Transverse colon (tissue), 4 donors: ENCODE measurements around the gene ANKRD44. TPM values are rescaled to one million over a fixed set of nuclear protein-coding genes. Genes with fewer than 3 reads are reported as not detected.
A peak's percentile ranks its signal among the peaks of the same experiment; 100 is the strongest.

Source experiments
- DNase-seq: peaks from one replicate; pipeline ENCODE4 v3.0.0-alpha.2; 2019
- H3K27ac ChIP-seq, 4 donors: fragments of 200-600 bp; sonication (generic); 2 replicates each; pipeline ENCODE4 v1.5.1; 2016 to 2018; ENCODE audit warnings: inconsistent platforms in 4 of 4
- H3K27me3 ChIP-seq: fragments of 200-600 bp; sonication (generic); 2 replicates; pipeline ENCODE4 v1.5.1; 2017; ENCODE audit warnings: inconsistent platforms
- H3K36me3 ChIP-seq, 4 donors: fragments of 200-600 bp; sonication (generic); 2 replicates each; pipeline ENCODE4 v1.5.1; 2017 to 2019; ENCODE audit warnings: inconsistent platforms in 4 of 4
- H3K4me1 ChIP-seq, 4 donors: fragments of 200-600 bp; sonication (generic); 2 replicates each; pipeline ENCODE4 v1.5.1; 2017 to 2020; ENCODE audit warnings: inconsistent platforms in 4 of 4
- H3K4me3 ChIP-seq, 4 donors: fragments of 200-600 bp; sonication (generic); 1 replicate in 1 of 4; 2 replicates in 3 of 4; pipeline versions ENCODE4 v1.5.1 to v1.6.1; 2017 to 2019; ENCODE audit warnings: inconsistent platforms in 4 of 4
- H3K9me3 ChIP-seq, 2 donors: fragments of 200-600 bp; sonication (generic); 2 replicates each; pipeline ENCODE4 v1.5.1; 2017 to 2019; ENCODE audit warnings: inconsistent platforms in 2 of 2
- CTCF ChIP-seq, 5 experiments: fragments of 200-600 bp in 3 of 5; fragments of 450-650 bp in 2 of 5; sonication (generic) in 3 of 5; IDR thresholded peaks; 1 replicate in 2 of 5; 2 replicates in 3 of 5; pipeline ENCODE4 v1.5.1; 2016 to 2017; ENCODE audit warnings: antibody characterized with exemption in 5 of 5, inconsistent platforms in 3 of 5, mild to moderate bottlenecking in 2 of 5, moderate library complexity in 1 of 5
- EP300 ChIP-seq: sonication (generic); formaldehyde crosslinking; IDR thresholded peaks from one replicate; pipeline ENCODE4 v1.6.1; 2017; ENCODE audit warnings: antibody characterized with exemption, low read depth
- POLR2A ChIP-seq: fragments of 450-650 bp; IDR thresholded peaks from one replicate; pipeline ENCODE4 v1.6.1; 2016; ENCODE audit warnings: antibody characterized with exemption, mild to moderate bottlenecking, moderate library complexity
- POLR2AphosphoS5 ChIP-seq, 3 donors: sonication (generic); formaldehyde crosslinking; IDR thresholded peaks; one replicate each; pipeline ENCODE4 v1.6.1; 2016; ENCODE audit warnings: antibody characterized with exemption in 3 of 3
- WGBS, 2 donors: methylation state at CpG; one replicate each; pipeline ENCODE4 v1.1.5; 2018; ENCODE audit warnings: low coverage in 1 of 2; 5-methylcytosine and 5-hydroxymethylcytosine counted together
- in situ Hi-C, 4 donors: fragments of 200-750 bp; cut with MboI; loops; one replicate each; pipeline versions ENCODE4 v1.15.0 to v1.15.1; 2017; ENCODE audit warnings: low sequenced_read_pairs in 3 of 4, low pct_ligation_motif_present in 1 of 4, low pct_unique_long_range_greater_than_20kb in 1 of 4
- intact Hi-C: fragments of 100-400 bp; cut with DNase I; formaldehyde crosslinking; loops from one replicate; pipeline ENCODE4 v1.15.1; 2023; ENCODE audit warnings: low total_unique reads
- total RNA-seq, 4 donors: library from RNA; depleted of rRNA; stranded (reverse); fragments of >200 nt; gene quantifications; one replicate each; pipeline ENCODE4 v1.1.0, GENCODE V29; 2016

ANKRD44 gene
- total RNA-seq, 4 donors from 2014 or later: 13.9 to 46.8 (median 27.5) TPM

DNA sequence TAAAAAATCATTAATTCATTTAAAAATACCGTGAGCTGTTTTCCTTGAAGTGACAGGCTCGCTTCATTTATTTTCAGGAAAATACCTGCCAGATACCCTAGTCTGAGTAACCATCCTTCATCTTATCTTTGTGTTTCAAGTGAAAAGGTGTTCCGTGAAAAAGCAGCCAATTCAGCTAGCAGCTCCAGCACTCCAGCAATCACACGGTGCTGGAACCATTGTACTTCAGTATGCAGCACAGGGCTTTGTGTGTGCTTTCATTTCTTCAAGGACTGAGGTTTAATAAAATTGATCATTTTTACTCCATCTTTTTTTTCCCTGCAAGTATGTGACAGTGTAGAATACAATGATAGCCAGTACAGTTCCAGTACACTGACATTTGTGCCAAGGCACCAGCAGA is 344.9 kb downstream of the ANKRD44 start:
- in situ Hi-C loops: no loop called here
- 50 to 60% methylated on average over 4 of the region's 4 CpGs for WGBS, 2 donors
- intact Hi-C loops: no loop called here

DNA sequence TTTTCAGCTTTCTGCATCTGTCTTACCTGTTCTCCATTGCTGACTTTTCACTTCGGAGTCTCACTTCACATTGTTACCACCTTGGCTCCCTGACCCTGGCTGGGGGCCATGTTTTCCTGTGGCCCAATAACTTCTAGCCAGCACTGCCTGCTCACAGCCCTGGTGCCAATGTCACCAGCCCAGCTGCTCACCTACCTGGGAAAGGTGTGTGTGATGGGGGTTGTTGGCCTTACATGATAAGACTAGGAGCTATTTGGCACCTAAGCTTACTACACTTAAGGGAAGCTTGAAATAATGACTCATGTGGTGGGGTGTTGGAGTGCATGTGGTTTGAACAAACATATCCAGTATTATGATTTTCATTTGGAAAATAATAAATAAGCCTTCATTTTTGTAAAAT is 346.6 kb downstream of the ANKRD44 start:
- WGBS, 2 donors: 81 to 88% methylated on average over 1 of the region's 1 CpG
- Histone ChIP-seq H3K4me3 (no peak overlapping the region), H3K27ac (no peak overlapping the region), H3K9me3 (no peaks in the 10 kb centered on the region), H3K27me3 (no peaks in the 10 kb centered on the region), H3K36me3 (no peaks in the 10 kb centered on the region), H3K4me1 (peaks cover 0 to 19% (median 5%) of the 10 kb centered on the region in 4 donors)
- intact Hi-C loops: no loop called here
- DNase-seq: no peak
- no peak for TF ChIP-seq POLR2AphosphoS5 (IDR thresholded peaks at IDR 0.05)
- in situ Hi-C loops: no loop called here

More for the DNA sequence above, 344.9 kb downstream of the ANKRD44 start:
- no peak for DNase-seq
- Histone ChIP-seq H3K27me3 (no peaks in the 10 kb centered on the region), H3K9me3 (no peaks in the 10 kb centered on the region), H3K4me3 (no peak overlapping the region), H3K27ac (peak overlapping the region in 3 of 4 donors; percentile 1 to 72 (median 33)), H3K36me3 (no peaks in the 10 kb centered on the region), H3K4me1 (peaks cover 0 to 19% (median 5%) of the 10 kb centered on the region in 4 donors)
- TF ChIP-seq EP300 (no peak), CTCF (IDR thresholded peaks at IDR 0.05) (no peak), POLR2A (no peak), POLR2AphosphoS5 (IDR thresholded peaks at IDR 0.05) (no peak)

- DNase-seq: no peak
- Histone ChIP-seq H3K27me3 (no peaks in the 10 kb centered on the region), H3K9me3 (no peaks in the 10 kb centered on the region), H3K27ac (no peak overlapping the region), H3K36me3 (no peaks in the 10 kb centered on the region), H3K4me1 (peaks cover 0 to 19% (median 5%) of the 10 kb centered on the region in 4 donors), H3K4me3 (no peak overlapping the region)
- intact Hi-C loops (no loop called here), in situ Hi-C loops (no loop called here)
- no peak for TF ChIP-seq CTCF (IDR thresholded peaks at IDR 0.05)
- 67 to 75% methylated on average over 2 of the region's 2 CpGs for WGBS, 2 donors
Observed at GRCh38 chr2:196963043-196963442, 347.5 kb downstream of the ANKRD44 start.

- H3K27me3 ChIP-seq: no peaks in the 10 kb centered on the region
- intact Hi-C loops (no loop called here), in situ Hi-C loops (no loop called here)
- no peak overlapping the region for H3K27ac ChIP-seq
- H3K4me1 ChIP-seq: peaks cover 0 to 19% (median 4%) of the 10 kb centered on the region in 4 donors
- TF ChIP-seq CTCF (IDR thresholded peaks at IDR 0.05) (no peak), POLR2AphosphoS5 (IDR thresholded peaks at IDR 0.05) (no peak), EP300 (no peak), POLR2A (no peak)
- DNase-seq: no peak
- H3K36me3 ChIP-seq: no peaks in the 10 kb centered on the region
- WGBS, 2 donors: 79 to 87% methylated on average over 2 of the region's 2 CpGs
- H3K4me3 ChIP-seq: no peak overlapping the region
- no peaks in the 10 kb centered on the region for H3K9me3 ChIP-seq
Observed at GRCh38 chr2:196962325-196962724, 348.3 kb downstream of the ANKRD44 start.

DNA sequence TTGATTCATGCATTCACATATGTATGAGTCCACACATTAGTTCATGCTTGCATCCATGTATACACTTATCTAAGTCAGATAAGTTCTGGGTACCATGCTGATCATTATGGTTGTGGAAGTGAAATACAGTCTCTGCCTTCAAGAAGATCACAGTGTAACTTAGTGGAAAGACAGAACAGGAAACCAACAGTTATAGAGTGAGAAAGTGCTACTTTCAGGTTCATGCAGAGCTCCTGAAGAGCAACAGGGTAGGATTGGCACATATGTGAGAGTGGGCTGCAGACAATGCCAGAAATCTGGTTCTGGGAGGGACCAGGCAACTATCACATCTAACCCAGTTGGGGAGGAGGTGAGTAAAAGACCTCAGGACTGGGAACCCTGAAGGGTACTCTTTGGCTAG is 348.7 kb downstream of the ANKRD44 start:
- in situ Hi-C loops: no loop called here
- no peaks in the 10 kb centered on the region for H3K27me3 ChIP-seq

More for the DNA sequence above, 348.7 kb downstream of the ANKRD44 start:
- intact Hi-C loops: no loop called here
- Histone ChIP-seq H3K27ac (no peak overlapping the region), H3K36me3 (no peaks in the 10 kb centered on the region), H3K4me1 (peaks cover 0 to 15% (median 2%) of the 10 kb centered on the region in 4 donors), H3K9me3 (no peaks in the 10 kb centered on the region), H3K4me3 (no peak overlapping the region)
- DNase-seq: no peak
- TF ChIP-seq POLR2AphosphoS5 (IDR thresholded peaks at IDR 0.05) (no peak), POLR2A (no peak), EP300 (no peak), CTCF (IDR thresholded peaks at IDR 0.05) (no peak)
